Measurements from ENCODE around the gene ZNF362.

DNA sequence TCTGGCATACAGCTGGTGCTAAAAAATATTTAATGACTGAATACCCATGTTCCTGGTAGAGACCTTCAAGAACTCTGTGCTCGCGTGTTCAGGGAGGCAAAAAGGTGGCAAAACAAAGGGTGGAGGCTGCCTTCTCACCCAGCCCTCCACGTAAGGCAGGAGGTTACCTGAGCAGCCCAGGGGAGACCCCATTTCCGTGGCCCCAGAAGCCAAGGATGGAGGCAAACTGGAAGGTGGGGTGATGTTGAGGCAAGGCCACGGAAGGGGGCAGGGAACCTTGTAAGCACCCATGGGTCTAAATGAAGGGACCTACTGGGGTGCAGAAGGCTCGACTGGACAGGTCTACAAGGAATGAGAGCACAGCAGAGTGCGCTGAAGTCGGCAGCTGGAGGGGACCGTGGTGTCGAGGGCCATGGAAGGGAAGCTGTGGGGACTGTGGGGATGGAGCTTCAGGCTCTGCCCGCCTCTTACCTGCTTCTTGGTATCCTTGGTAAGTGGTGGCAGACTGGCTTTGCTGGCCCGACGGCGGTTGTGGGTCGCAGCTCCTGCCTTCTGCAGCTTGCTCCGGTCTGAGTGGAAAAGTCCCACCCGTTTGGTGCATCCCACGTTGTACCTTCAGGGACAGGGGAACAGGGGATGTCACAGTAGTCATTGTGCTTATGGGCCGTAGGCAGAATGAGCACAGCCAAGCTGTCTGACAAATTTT lies 73.5 kb downstream of the ZNF362 start:
- TF ChIP-seq SRF (IDR thresholded peaks at IDR 0.05; ENCODE audit: low read depth) (no peak), EZH2phosphoT487 (IDR thresholded peaks at IDR 0.05; ENCODE audit: borderline replicate concordance) (no peak), POLR2A (IDR thresholded peaks at IDR 0.05; ENCODE audit: borderline replicate concordance, extremely low read depth, insufficient read depth, insufficient read length) (no peak), ZNF274 (IDR thresholded peaks at IDR 0.05; ENCODE audit: low read depth, low read length) (no peak), TCF7L2 (IDR thresholded peaks at IDR 0.05; ENCODE audit: borderline replicate concordance, extremely low read depth, insufficient read depth, insufficient read length) (no peak), ELF1 (IDR thresholded peaks at IDR 0.05; ENCODE audit: borderline replicate concordance, low read depth) (no peak), RAD21 (IDR thresholded peaks at IDR 0.05; ENCODE audit: low read depth) (no peak), POLR2AphosphoS5 (IDR thresholded peaks at IDR 0.05; ENCODE audit: low read depth, low read length) (peak; percentile 41; the same call in 1 of the 2 replicates), JUND (IDR thresholded peaks at IDR 0.05) (no peak)
- TF ChIP-seq, protein P1, sequence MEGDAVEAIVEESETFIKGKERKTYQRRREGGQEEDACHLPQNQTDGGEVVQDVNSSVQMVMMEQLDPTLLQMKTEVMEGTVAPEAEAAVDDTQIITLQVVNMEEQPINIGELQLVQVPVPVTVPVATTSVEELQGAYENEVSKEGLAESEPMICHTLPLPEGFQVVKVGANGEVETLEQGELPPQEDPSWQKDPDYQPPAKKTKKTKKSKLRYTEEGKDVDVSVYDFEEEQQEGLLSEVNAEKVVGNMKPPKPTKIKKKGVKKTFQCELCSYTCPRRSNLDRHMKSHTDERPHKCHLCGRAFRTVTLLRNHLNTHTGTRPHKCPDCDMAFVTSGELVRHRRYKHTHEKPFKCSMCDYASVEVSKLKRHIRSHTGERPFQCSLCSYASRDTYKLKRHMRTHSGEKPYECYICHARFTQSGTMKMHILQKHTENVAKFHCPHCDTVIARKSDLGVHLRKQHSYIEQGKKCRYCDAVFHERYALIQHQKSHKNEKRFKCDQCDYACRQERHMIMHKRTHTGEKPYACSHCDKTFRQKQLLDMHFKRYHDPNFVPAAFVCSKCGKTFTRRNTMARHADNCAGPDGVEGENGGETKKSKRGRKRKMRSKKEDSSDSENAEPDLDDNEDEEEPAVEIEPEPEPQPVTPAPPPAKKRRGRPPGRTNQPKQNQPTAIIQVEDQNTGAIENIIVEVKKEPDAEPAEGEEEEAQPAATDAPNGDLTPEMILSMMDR (IDR thresholded peaks at IDR 0.05 in 2 of 3, conservative IDR thresholded peaks at IDR 0.05 in 1 of 3; ENCODE audit: borderline replicate concordance in 1 of 3, insufficient read depth in 1 of 3, low read depth in 2 of 3, low read length in 2 of 3), result no peak
- TF ChIP-seq, protein P2, sequence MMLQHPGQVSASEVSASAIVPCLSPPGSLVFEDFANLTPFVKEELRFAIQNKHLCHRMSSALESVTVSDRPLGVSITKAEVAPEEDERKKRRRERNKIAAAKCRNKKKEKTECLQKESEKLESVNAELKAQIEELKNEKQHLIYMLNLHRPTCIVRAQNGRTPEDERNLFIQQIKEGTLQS (IDR thresholded peaks at IDR 0.05), result no peak

Measured in HCT116 (cell line).